Measurements from ENCODE around the gene SPESP1. TPM values are rescaled to one million over a fixed set of nuclear protein-coding genes. Genes with fewer than 3 reads are reported as not detected.

SPESP1 gene
- total RNA-seq, 4 donors from 2014 or later: 1.1 to 2.1 (median 1.4) TPM; not detected in 1

GRCh38 chr15:68909601-68910100, 20.7 kb upstream of the SPESP1 start:
- DNase-seq: no peak

DNA sequence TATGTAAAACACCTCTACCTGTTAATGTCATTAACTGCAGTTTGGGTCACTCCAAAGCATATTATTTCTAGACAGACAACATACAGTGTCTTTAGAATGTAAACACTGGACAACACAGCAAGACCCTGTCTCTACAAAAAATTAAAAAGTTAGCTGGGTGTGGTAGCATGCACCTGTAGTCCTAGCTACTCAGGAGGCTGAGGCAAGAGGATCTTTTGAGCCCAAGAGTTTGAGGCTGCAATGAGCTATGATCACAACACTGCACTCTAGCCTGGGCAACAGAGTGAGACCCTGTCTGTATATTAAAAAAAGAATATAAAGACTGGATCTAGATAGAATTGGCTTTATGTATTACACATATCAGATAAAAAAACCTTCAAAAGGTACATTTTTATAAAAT, 20.0 kb upstream of the SPESP1 start:
- DNase-seq: no peak
- intact Hi-C loops (cut with DNase I): no loop called here
- Histone ChIP-seq H3K4me1 (no peaks in the 10 kb centered on the region), H3K9me3 (no peaks in the 10 kb centered on the region), H3K27me3 (peaks cover 0 to 17% (median 0%) of the 10 kb centered on the region in 4 donors), H3K36me3 (no peaks in the 10 kb centered on the region), H3K27ac (no peak overlapping the region), H3K4me3 (no peak overlapping the region)
- TF ChIP-seq CTCF (IDR thresholded peaks at IDR 0.05) (no peak), POLR2A (IDR thresholded peaks at IDR 0.05) (no peak)

More at GRCh38 chr15:68909601-68910100, 20.7 kb upstream of the SPESP1 start:
- intact Hi-C loops (cut with DNase I): no loop called here
- H3K36me3 ChIP-seq: no peaks in the 10 kb centered on the region
- no peak overlapping the region for H3K27ac ChIP-seq
- TF ChIP-seq POLR2A (IDR thresholded peaks at IDR 0.05) (no peak), CTCF (IDR thresholded peaks at IDR 0.05) (no peak)
- peaks cover 0 to 16% (median 0%) of the 10 kb centered on the region in 4 donors for H3K27me3 ChIP-seq
- no peaks in the 10 kb centered on the region for H3K9me3 ChIP-seq
- H3K4me3 ChIP-seq: no peak overlapping the region
- H3K4me1 ChIP-seq: no peaks in the 10 kb centered on the region

DNA sequence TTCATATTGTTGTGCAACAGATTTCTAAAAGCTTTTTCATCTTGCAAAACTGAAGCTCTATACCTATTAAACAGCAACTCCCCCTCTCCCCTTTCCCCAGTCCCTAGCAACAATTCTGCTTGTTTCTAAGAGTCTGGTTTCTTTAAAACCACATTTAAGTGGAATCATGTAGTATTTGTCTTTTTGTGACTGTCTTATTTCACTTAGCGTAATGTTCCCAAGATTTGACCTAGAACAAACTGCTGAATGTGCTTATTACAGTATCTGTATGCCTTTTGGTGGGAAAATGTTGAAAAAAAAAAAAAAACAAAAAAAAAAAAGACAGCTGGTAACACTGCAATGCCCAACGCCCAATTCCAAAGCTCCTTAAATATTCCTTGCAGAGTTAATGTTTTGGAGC, 19.5 kb upstream of the SPESP1 start:
- 62 to 72% methylated on average over 2 of the region's 2 CpGs for WGBS, 2 donors
- Histone ChIP-seq H3K27me3 (peaks cover 0 to 20% (median 0%) of the 10 kb centered on the region in 4 donors), H3K4me3 (no peak overlapping the region), H3K27ac (no peak overlapping the region), H3K4me1 (no peaks in the 10 kb centered on the region), H3K36me3 (no peaks in the 10 kb centered on the region), H3K9me3 (no peaks in the 10 kb centered on the region)
- TF ChIP-seq POLR2A (IDR thresholded peaks at IDR 0.05) (no peak), CTCF (IDR thresholded peaks at IDR 0.05) (no peak)
- intact Hi-C loops (cut with DNase I): no loop called here
- DNase-seq: no peak

DNA sequence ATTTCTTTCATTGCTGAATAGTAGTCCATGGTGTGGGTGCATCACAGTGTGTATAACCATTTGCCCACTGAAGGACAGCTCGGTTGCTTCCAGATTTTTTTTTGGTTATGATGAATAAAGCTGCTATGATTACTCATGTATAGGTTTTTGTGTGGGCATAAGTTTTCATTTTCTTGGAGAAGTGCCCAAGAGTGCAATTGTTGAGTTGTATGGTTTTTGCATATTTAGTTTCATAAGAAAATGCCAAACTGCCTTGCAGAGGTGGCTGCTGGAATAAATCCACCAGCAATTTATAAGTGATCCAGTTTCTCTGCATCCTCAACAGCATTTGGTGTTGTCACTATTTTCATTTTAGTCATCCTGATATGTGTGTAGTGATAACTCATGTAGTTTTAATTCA, 8.4 kb upstream of the SPESP1 start:
- intact Hi-C loops (cut with DNase I): no loop called here

More for the DNA sequence above, 8.4 kb upstream of the SPESP1 start:
- Histone ChIP-seq H3K4me1 (no peaks in the 10 kb centered on the region), H3K27ac (no peak overlapping the region), H3K4me3 (no peak overlapping the region), H3K36me3 (no peaks in the 10 kb centered on the region), H3K9me3 (no peaks in the 10 kb centered on the region), H3K27me3 (peaks cover 0 to 6% (median 0%) of the 10 kb centered on the region in 4 donors)
- no peak for DNase-seq
- no peak for TF ChIP-seq CTCF (IDR thresholded peaks at IDR 0.05)
- 0% methylated on average over 1 of the region's 1 CpG for WGBS, 2 donors

All from esophagus squamous epithelium (tissue), 5 donors.